Astrocyte (in vitro differentiated cells and primary cell): Measurements from ENCODE around the gene RBM22.

Experiments used
- CTCF ChIP-seq: IDR thresholded peaks from 2 replicates; pipeline ENCODE4 v1.5.1; 2011; ENCODE audit warnings: low read depth, mild to moderate bottlenecking, inconsistent platforms, low read length, moderate library complexity; ENCODE audit not compliant: insufficient read depth
- EZH2 ChIP-seq: IDR thresholded peaks from 2 replicates; pipeline ENCODE4 v1.6.1; 2012; ENCODE audit warnings: mild to moderate bottlenecking, low read length, inconsistent platforms; ENCODE audit not compliant: insufficient read depth

GRCh38 chr5:150723845-150724244, 23.0 kb upstream of the RBM22 start:
- TF ChIP-seq CTCF, result no peak
- no peak for TF ChIP-seq EZH2
